HepG2 (cell line): ENCODE measurements around the gene LRRC51. TPM values are rescaled to one million over a fixed set of nuclear protein-coding genes. Genes with fewer than 3 reads are reported as not detected.
A peak's percentile ranks its signal among the peaks of the same experiment; 100 is the strongest.

Experiments
- ARID2 ChIP-seq: sonication (generic); formaldehyde crosslinking; IDR thresholded peaks from 2 replicates; pipeline ENCODE4 v1.8.1; 2022; ENCODE audit warnings: mild to moderate bottlenecking, missing genetic modification reagents, borderline replicate concordance
- EED ChIP-seq: sonication (generic); formaldehyde crosslinking; IDR thresholded peaks from 2 replicates; pipeline ENCODE4 v1.5.0; 2020; ENCODE audit warnings: mild to moderate bottlenecking, missing genetic modification reagents
- HDAC1 ChIP-seq: sonication (generic); formaldehyde crosslinking; IDR thresholded peaks from 2 replicates; pipeline ENCODE4 v1.5.1; 2020; ENCODE audit warnings: mild to moderate bottlenecking, missing genetic modification reagents
- MTA3 ChIP-seq: sonication (generic); formaldehyde crosslinking; IDR thresholded peaks from 2 replicates; pipeline ENCODE4 v1.4.0; 2020; ENCODE audit warnings: missing genetic modification reagents
- NCOR1 ChIP-seq: fragments of 200-600 bp; sonication (generic); IDR thresholded peaks from 2 replicates; pipeline ENCODE4 v1.7.0; 2017; ENCODE audit warnings: antibody characterized with exemption, low read length, borderline replicate concordance
- NFATC3 ChIP-seq: sonication (generic); formaldehyde crosslinking; IDR thresholded peaks from 2 replicates; pipeline ENCODE4 v1.5.1; 2020; ENCODE audit warnings: mild to moderate bottlenecking, missing genetic modification reagents
- NR1H2 ChIP-seq: sonication (generic); formaldehyde crosslinking; IDR thresholded peaks from 2 replicates; pipeline ENCODE4 v1.8.1; 2022; ENCODE audit warnings: low read depth, missing genetic modification reagents, borderline replicate concordance
- PPARG ChIP-seq: conservative IDR thresholded peaks from 2 replicates; pipeline ENCODE4 v1.6.1; 2016; ENCODE audit warnings: missing biosample characterization, missing genetic modification reagents
- SP5 ChIP-seq: IDR thresholded peaks from 2 replicates; pipeline ENCODE4 v1.6.1; 2016; ENCODE audit warnings: low read depth, borderline replicate concordance
- SRF ChIP-seq: IDR thresholded peaks from 2 replicates; pipeline ENCODE4 v1.6.1; 2011; ENCODE audit warnings: mild to moderate bottlenecking, low read depth, low read length, moderate library complexity
- XRCC5 ChIP-seq: fragments of 200-400 bp; formaldehyde crosslinking; optimal IDR thresholded peaks from 2 replicates; pipeline ENCODE3; 2017; ENCODE audit warnings: mild to moderate bottlenecking, low read length
- ZNF24 ChIP-seq: fragments of 450-650 bp; IDR thresholded peaks from 2 replicates; pipeline ENCODE4 v1.6.1; 2017; ENCODE audit warnings: antibody characterized with exemption, mild to moderate bottlenecking
- ZNF362 ChIP-seq: sonication (generic); formaldehyde crosslinking; IDR thresholded peaks from 2 replicates; pipeline ENCODE4 v1.4.0; 2020; ENCODE audit warnings: missing genetic modification reagents, mild to moderate bottlenecking, borderline replicate concordance
- ZNF687 ChIP-seq: sonication (generic); formaldehyde crosslinking; IDR thresholded peaks from 2 replicates; pipeline ENCODE4 v1.5.1; 2020; ENCODE audit warnings: mild to moderate bottlenecking, missing genetic modification reagents, moderate library complexity
- ZNF879 ChIP-seq: sonication (generic); formaldehyde crosslinking; IDR thresholded peaks from 2 replicates; pipeline ENCODE4 v1.8.1; 2023; ENCODE audit warnings: missing genetic modification reagents
- polyA plus RNA-seq, 8 experiments: library from polyadenylated mRNA; depleted of rRNA in 3 of 8; stranded (reverse) in 7 of 8; unstranded in 1 of 8; fragments of >200 nt; fragmentation: Illumina TruSeq in 4 of 8; extraction: Trizol in 4 of 8; gene quantifications; 2 replicates each; pipeline versions ENCODE4 v1.2.1 to v1.2.3, GENCODE V29; 2011 to 2016; ENCODE audit warnings: low read depth in 4 of 8, missing spikeins in 1 of 8, mixed read lengths in 1 of 8; ENCODE audit not compliant: insufficient read depth in 1 of 8
- total RNA-seq, 5 experiments: library from RNA; depleted of rRNA; stranded (reverse); fragments of >200 nt; fragmentation: Illumina TruSeq; extraction: Trizol; gene quantifications; 2 replicates each; pipeline ENCODE4 v1.2.3, GENCODE V29; 2016; ENCODE audit warnings: low read depth in 1 of 5
- TF ChIP-seq, protein P1 (sequence below): IDR thresholded peaks from 2 replicates; pipeline ENCODE4 v1.4.0; 2020; ENCODE audit warnings: mild to moderate bottlenecking, missing genetic modification reagents
- TF ChIP-seq, protein P2 (sequence below): sonication (generic); formaldehyde crosslinking; IDR thresholded peaks from 2 replicates; pipeline ENCODE4 v1.5.1; 2020; ENCODE audit warnings: missing genetic modification reagents, mild to moderate bottlenecking, borderline replicate concordance

Gene LRRC51
- total and polyA plus RNA-seq, 2 of the 13 experiments (the other 11 are each of a cell fraction or from before 2014, with no cell fraction given), result 5.3 to 6.0 TPM

DNA sequence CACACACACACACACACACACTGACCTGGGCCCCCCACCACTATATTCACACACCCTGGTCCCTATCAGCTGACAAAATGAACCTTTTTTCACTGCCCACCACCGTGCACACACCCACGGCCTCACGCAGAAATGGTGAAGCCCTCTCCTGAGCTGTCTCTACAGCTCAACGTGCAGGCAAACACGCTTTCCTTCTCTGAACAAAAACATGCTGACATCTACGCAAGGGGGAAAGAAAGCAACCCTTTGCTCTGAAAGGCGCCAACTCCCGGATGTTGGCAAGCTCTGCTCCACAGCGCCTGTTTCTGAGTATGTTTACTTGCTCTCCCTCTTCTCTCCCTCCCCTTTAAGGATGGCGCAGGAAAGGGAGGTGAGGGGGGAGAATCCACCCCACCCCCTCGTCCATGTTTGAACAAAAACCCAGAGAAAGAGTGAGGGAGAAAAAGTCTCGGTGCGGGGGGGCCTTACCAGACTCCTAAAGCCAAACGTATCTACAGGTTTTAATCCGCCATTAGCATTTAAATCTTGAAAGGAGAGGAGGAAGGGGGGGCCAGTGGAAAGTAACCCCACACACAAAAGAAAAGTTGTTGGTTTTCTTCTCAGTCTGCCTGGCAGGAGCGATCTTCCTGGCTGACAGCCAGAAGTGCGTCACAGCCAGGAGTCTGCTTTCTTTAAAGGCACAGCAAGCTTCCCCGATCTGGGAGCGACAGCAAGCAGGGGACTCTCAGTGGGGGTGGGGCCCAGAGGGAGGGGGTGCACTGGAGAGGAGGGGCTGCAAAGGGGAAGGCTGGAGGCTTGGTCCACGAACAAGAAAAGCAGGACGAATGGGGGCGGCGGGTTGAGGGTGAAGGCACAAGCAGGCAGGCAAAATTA lies 39.9 kb upstream of the LRRC51 start (continued):
- TF ChIP-seq MTA3, result no peak
- TF ChIP-seq, protein P1, sequence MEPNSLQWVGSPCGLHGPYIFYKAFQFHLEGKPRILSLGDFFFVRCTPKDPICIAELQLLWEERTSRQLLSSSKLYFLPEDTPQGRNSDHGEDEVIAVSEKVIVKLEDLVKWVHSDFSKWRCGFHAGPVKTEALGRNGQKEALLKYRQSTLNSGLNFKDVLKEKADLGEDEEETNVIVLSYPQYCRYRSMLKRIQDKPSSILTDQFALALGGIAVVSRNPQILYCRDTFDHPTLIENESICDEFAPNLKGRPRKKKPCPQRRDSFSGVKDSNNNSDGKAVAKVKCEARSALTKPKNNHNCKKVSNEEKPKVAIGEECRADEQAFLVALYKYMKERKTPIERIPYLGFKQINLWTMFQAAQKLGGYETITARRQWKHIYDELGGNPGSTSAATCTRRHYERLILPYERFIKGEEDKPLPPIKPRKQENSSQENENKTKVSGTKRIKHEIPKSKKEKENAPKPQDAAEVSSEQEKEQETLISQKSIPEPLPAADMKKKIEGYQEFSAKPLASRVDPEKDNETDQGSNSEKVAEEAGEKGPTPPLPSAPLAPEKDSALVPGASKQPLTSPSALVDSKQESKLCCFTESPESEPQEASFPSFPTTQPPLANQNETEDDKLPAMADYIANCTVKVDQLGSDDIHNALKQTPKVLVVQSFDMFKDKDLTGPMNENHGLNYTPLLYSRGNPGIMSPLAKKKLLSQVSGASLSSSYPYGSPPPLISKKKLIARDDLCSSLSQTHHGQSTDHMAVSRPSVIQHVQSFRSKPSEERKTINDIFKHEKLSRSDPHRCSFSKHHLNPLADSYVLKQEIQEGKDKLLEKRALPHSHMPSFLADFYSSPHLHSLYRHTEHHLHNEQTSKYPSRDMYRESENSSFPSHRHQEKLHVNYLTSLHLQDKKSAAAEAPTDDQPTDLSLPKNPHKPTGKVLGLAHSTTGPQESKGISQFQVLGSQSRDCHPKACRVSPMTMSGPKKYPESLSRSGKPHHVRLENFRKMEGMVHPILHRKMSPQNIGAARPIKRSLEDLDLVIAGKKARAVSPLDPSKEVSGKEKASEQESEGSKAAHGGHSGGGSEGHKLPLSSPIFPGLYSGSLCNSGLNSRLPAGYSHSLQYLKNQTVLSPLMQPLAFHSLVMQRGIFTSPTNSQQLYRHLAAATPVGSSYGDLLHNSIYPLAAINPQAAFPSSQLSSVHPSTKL, result peak; percentile 55
- TF ChIP-seq ARID2 (CRISPR knock-in tag), result no peak
- TF ChIP-seq NFATC3, result no peak
- 0 out of 2 replicates have a peak, but pooled peaks have one; percentile 33 for TF ChIP-seq ZNF879
- TF ChIP-seq ZNF24, result no peak
- TF ChIP-seq EED, result no peak
- TF ChIP-seq, protein P2, sequence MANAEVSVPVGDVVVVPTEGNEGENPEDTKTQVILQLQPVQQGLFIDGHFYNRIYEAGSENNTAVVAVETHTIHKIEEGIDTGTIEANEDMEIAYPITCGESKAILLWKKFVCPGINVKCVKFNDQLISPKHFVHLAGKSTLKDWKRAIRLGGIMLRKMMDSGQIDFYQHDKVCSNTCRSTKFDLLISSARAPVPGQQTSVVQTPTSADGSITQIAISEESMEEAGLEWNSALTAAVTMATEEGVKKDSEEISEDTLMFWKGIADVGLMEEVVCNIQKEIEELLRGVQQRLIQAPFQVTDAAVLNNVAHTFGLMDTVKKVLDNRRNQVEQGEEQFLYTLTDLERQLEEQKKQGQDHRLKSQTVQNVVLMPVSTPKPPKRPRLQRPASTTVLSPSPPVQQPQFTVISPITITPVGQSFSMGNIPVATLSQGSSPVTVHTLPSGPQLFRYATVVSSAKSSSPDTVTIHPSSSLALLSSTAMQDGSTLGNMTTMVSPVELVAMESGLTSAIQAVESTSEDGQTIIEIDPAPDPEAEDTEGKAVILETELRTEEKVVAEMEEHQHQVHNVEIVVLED (CRISPR knock-in tag), result no peak
- peak; percentile 47 for TF ChIP-seq XRCC5
- TF ChIP-seq SP5, result peak; percentile 58
- no peak for TF ChIP-seq NR1H2 (CRISPR knock-in tag)
- TF ChIP-seq ZNF687 (CRISPR knock-in tag), result peak; percentile 60
- no peak for TF ChIP-seq PPARG (CRISPR knock-in tag)
- peak; percentile 63; the same call in 1 of the 2 replicates for TF ChIP-seq HDAC1 (CRISPR knock-in tag)
- TF ChIP-seq ZNF362 (CRISPR knock-in tag), result no peak
- no peak for TF ChIP-seq SRF
- TF ChIP-seq NCOR1, result no peak
